Ureter (tissue), 1 donor: ENCODE results near the gene IST1. TPM values are rescaled to one million over a fixed set of nuclear protein-coding genes. Genes with fewer than 3 reads are reported as not detected.

Source experiments
- DNase-seq: peaks from one replicate; pipeline ENCODE4 v3.0.0-alpha.2; 2020; ENCODE audit warnings: low spot score
- total RNA-seq: library from RNA; stranded (reverse); gene quantifications from one replicate; pipeline ENCODE4 v1.2.4, GENCODE V29; 2023
- donor health status: DM: yes; HTN: yes; CAD: no.

IST1 gene
- total RNA-seq, 1 donor from 2014 or later = 176 TPM

GRCh38 chr16:71963125-71963875, 68.0 kb downstream of the IST1 start:
- DNase-seq = no peak

DNA sequence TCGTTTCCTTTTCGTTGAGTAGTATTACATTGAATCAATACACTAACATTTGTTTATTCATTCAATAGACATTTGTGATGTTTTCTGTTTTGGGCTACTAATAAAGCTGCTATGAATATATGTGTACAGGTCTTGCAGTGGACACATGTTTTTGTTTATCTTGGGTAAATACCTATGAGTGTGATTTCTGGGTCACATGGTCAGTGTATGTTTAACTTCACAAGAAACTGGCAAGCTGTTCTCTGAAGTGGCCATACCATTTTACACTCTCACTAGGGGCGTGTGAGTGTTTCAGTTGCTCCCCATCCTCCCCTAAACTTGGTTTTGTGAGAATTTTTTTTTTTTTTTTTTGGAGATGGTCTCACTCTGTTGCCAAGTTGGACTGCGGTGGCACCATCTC, 69.9 kb downstream of the IST1 start:
- no peak for DNase-seq

GRCh38 chr16:71966932-71967331, 71.6 kb downstream of the IST1 start:
- no peak for DNase-seq

GRCh38 chr16:71969353-71969752, 74.0 kb downstream of the IST1 start:
- no peak for DNase-seq

DNA sequence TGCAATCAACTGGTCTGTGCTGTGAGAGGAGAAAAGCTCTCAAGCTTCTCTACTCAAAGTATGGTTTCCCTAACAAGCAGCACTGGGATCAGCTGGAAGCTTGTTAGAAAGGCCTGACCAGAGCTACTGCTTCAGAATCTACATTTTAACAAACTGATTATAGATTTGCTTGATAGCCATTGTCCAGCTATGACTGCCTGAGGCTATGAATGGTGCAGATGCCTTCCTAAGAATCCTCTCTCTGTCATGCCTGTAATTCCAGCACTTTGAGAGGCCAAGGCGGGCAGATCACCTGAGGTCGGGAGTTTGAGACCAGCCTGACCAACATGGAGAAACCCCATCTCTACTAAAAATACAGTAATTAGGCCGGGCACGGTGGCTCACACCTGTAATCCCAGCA, 76.2 kb downstream of the IST1 start:
- DNase-seq = no peak

DNA sequence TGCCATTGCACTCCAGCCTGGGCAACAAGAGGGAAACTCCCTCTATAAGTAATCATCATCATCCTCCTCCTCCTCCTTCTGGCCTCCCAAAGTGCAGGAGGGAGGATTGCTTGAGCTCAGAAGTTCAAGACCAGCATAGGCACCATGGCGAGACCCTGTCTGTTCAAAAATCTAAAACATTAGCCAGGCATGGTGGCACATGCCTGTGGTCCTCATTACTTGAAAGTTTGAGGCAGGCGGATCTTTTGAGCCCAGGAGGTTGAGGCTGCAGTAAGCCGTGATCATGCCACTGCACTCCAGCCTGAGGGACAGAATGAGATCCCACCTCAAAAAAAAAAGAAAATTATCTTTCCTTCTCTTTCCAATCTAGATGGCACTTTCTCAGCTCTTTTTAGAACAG, 77.0 kb downstream of the IST1 start:
- DNase-seq = no peak

- no peak for DNase-seq
Measured at GRCh38 chr16:71973001-71973400, 77.7 kb downstream of the IST1 start.

DNA sequence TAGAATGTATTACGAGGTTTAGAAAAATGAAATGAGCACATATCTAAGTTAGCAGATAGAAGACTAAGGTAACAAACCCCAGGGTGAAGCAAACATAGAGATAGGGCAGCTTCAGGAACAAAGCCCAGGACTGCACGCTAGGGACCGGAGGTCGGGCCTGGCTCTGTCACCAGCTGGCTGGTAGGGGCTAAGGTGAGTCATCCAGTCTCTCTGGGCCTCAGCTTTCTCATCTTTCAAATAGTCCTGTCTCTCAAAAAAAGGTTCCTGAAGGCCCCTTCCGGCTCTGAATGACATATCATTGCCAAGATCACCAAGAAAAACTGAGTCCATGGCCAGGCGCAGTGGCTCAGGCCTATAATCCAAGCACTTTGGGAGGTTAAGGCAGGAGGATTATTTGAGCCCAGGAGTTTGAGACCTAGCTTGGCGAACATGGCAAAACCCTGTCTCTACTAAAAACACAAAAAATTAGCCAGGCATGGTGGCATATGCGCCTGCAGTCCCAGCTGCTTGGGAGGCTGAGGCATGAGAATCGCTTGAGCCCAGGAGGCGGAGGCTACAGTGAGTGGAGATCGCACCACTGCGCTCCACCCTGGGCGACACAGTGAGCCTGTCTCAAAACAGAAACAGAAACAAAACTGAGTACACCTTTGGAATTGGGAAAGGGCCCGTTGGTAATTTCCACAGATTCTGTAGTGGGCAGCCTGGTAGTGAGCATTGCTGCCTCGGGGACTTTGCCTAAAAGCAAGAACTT, 78.9 kb downstream of the IST1 start:
- DNase-seq = no peak

Other genes starting within 250 kb of the IST1 start
- gene PHLPP2, start 170.8 kb upstream of the IST1 start, total RNA-seq = 8.2 TPM
- 117 TPM for gene AP1G1, start 86.7 kb upstream of the IST1 start, total RNA-seq
- 28.5 TPM for gene ATXN1L, start 49.6 kb upstream of the IST1 start, total RNA-seq
- 5.7 TPM for gene ZNF821, start 11.3 kb upstream of the IST1 start, total RNA-seq
- gene PKD1L3, start 104.9 kb downstream of the IST1 start, total RNA-seq = 0.52 TPM
- gene DHODH, start 113.2 kb downstream of the IST1 start, total RNA-seq = 15.8 TPM
- 3.9 TPM for gene HP, start 159.0 kb downstream of the IST1 start, total RNA-seq
- gene HPR, start 167.7 kb downstream of the IST1 start, total RNA-seq = not detected
- 13.9 TPM for gene TXNL4B, start 198.1 kb downstream of the IST1 start, total RNA-seq
- 50.1 TPM for gene DHX38, start 198.3 kb downstream of the IST1 start, total RNA-seq